Naive B cell (primary cell): Measurements from ENCODE around the gene LYST. TPM values are rescaled to one million over a fixed set of nuclear protein-coding genes. Genes with fewer than 3 reads are reported as not detected.
"Not testable (repeated sequence)": the region's sequence is repeated elsewhere in the genome, so short reads cannot be mapped to it uniquely, and the experiment has no call there.

Experiments used
- ATAC-seq, 2 donors: fragments of 150-1000 bp; cut with Tn5 transposase; 2 replicates each; pipeline ENCODE4 v1.10.0; 2021; ENCODE audit warnings: low read depth in 2 of 2, mild to moderate bottlenecking in 2 of 2, moderate library complexity in 2 of 2
- DNase-seq: peaks from one replicate; pipeline ENCODE4 v3.0.0; 2022
- H3K27ac Mint-ChIP-seq, 6 donors: one replicate each; pipeline ENCODE4 v1.8.0; 2020 to 2022; ENCODE audit warnings: mild to moderate bottlenecking in 6 of 6, mixed read lengths in 6 of 6, moderate library complexity in 5 of 6, inconsistent platforms in 2 of 6
- H3K27me3 Mint-ChIP-seq, 3 donors: one replicate each; pipeline ENCODE4 v1.8.0; 2021 to 2022; ENCODE audit warnings: mixed read lengths in 3 of 3, mild to moderate bottlenecking in 1 of 3
- H3K36me3 Mint-ChIP-seq, 2 donors: one replicate each; pipeline ENCODE4 v1.8.0; 2020 to 2022; ENCODE audit warnings: mixed read lengths in 2 of 2, inconsistent platforms in 1 of 2, mild to moderate bottlenecking in 1 of 2
- H3K4me1 Mint-ChIP-seq, 3 donors: one replicate each; pipeline ENCODE4 v1.8.0; 2020 to 2022; ENCODE audit warnings: mixed read lengths in 3 of 3, inconsistent platforms in 1 of 3, mild to moderate bottlenecking in 1 of 3, moderate library complexity in 1 of 3
- H3K4me3 Mint-ChIP-seq, 8 donors: one replicate each; pipeline ENCODE4 v1.8.0; 2020 to 2022; ENCODE audit warnings: mild to moderate bottlenecking in 8 of 8, mixed read lengths in 8 of 8, moderate library complexity in 8 of 8, inconsistent platforms in 2 of 8
- H3K9me3 Mint-ChIP-seq, 7 donors: one replicate each; pipeline ENCODE4 v1.8.0; 2020 to 2022; ENCODE audit warnings: mixed read lengths in 7 of 7, mild to moderate bottlenecking in 5 of 7, inconsistent platforms in 2 of 7, moderate library complexity in 1 of 7
- polyA plus RNA-seq, 6 donors: library from polyadenylated mRNA; unstranded; fragments of 300-500 nt; fragmentation: Illumina TruSeq; gene quantifications; one replicate each; pipeline ENCODE4 v1.2.3, GENCODE V29; 2021; ENCODE audit warnings: low read depth in 6 of 6

The LYST gene
- polyA plus RNA-seq, 6 donors from 2014 or later: 50.1 to 71.6 (median 65.3) TPM

- H3K4me1 Mint-ChIP-seq: peaks cover 6 to 11% (median 11%) of the 10 kb centered on the region in 3 donors
- H3K4me3 Mint-ChIP-seq: no peak overlapping the region
- no peaks in the 10 kb centered on the region for H3K9me3 Mint-ChIP-seq
- H3K36me3 Mint-ChIP-seq: no peaks in the 10 kb centered on the region
- DNase-seq (no peak), ATAC-seq (no peak)
- no peak overlapping the region for H3K27ac Mint-ChIP-seq
- peaks cover 20 to 64% (median 42%) of the 10 kb centered on the region in 3 donors for H3K27me3 Mint-ChIP-seq
These were observed 238.2 kb downstream of the LYST start for GRCh38 chr1:235628316-235629005.

- peaks cover 16 to 47% (median 40%) of the 10 kb centered on the region in 3 donors for H3K27me3 Mint-ChIP-seq
- ATAC-seq (no peak), DNase-seq (no peak)
- no peaks in the 10 kb centered on the region for H3K36me3 Mint-ChIP-seq
- H3K27ac Mint-ChIP-seq: no peak overlapping the region
- no peak overlapping the region for H3K4me3 Mint-ChIP-seq
- no peaks in the 10 kb centered on the region for H3K4me1 Mint-ChIP-seq
- no peaks in the 10 kb centered on the region for H3K9me3 Mint-ChIP-seq
These were observed 240.9 kb downstream of the LYST start for GRCh38 chr1:235625831-235626230.

- Mint-ChIP-seq H3K4me1 (no peaks in the 10 kb centered on the region), H3K27me3 (peaks cover 16 to 43% (median 37%) of the 10 kb centered on the region in 3 donors), H3K36me3 (no peaks in the 10 kb centered on the region), H3K9me3 (no peaks in the 10 kb centered on the region), H3K27ac (no peak overlapping the region), H3K4me3 (no peak overlapping the region)
- DNase-seq: no peak
- no peak for ATAC-seq
These were observed 241.4 kb downstream of the LYST start for GRCh38 chr1:235625340-235625739.

- DNase-seq (no peak), ATAC-seq (no peak)
- Mint-ChIP-seq H3K4me3 (no peak overlapping the region), H3K27ac (no peak overlapping the region), H3K27me3 (peaks cover 16 to 38% (median 34%) of the 10 kb centered on the region in 3 donors), H3K4me1 (no peaks in the 10 kb centered on the region), H3K36me3 (no peaks in the 10 kb centered on the region), H3K9me3 (no peaks in the 10 kb centered on the region)
These were observed 241.9 kb downstream of the LYST start for GRCh38 chr1:235624721-235625333.

GRCh38 chr1:235622936-235623779 is 243.5 kb downstream of the LYST start:
- Mint-ChIP-seq H3K27me3 (peaks cover 16 to 36% (median 25%) of the 10 kb centered on the region in 3 donors), H3K4me3 (no peak overlapping the region), H3K27ac (no peak overlapping the region), H3K4me1 (no peaks in the 10 kb centered on the region), H3K36me3 (no peaks in the 10 kb centered on the region), H3K9me3 (no peaks in the 10 kb centered on the region)
- no peak for ATAC-seq
- no peak for DNase-seq

- H3K4me3 Mint-ChIP-seq, H3K4me1 Mint-ChIP-seq, ATAC-seq, DNase-seq, H3K27ac Mint-ChIP-seq, H3K9me3 Mint-ChIP-seq, H3K36me3 Mint-ChIP-seq: not testable (repeated sequence)
- peaks cover 8 to 29% (median 27%) of the 10 kb centered on the region in 3 donors for H3K27me3 Mint-ChIP-seq
These were observed 247.6 kb downstream of the LYST start for GRCh38 chr1:235619149-235619548.

GRCh38 chr1:235617808-235618207 is 248.9 kb downstream of the LYST start:
- H3K36me3 Mint-ChIP-seq: no peaks in the 10 kb centered on the region
- H3K27me3 Mint-ChIP-seq: peaks cover 8 to 16% (median 16%) of the 10 kb centered on the region in 3 donors
- no peaks in the 10 kb centered on the region for H3K4me1 Mint-ChIP-seq
- H3K27ac Mint-ChIP-seq: peak overlapping the region in 1 of 6 donors; percentile 64
- no peaks in the 10 kb centered on the region for H3K9me3 Mint-ChIP-seq
- no peak for ATAC-seq
- no peak overlapping the region for H3K4me3 Mint-ChIP-seq
- DNase-seq: no peak

- Mint-ChIP-seq H3K27ac (no peak overlapping the region), H3K9me3 (no peaks in the 10 kb centered on the region), H3K36me3 (no peaks in the 10 kb centered on the region), H3K4me3 (peak overlapping the region in 1 of 8 donors; percentile 5), H3K27me3 (peaks cover 6 to 16% (median 16%) of the 10 kb centered on the region in 3 donors), H3K4me1 (no peaks in the 10 kb centered on the region)
- ATAC-seq (no peak), DNase-seq (no peak)
These were observed 249.6 kb downstream of the LYST start for GRCh38 chr1:235617140-235617539.

GRCh38 chr1:235614442-235614954 is 252.2 kb downstream of the LYST start:
- H3K36me3 Mint-ChIP-seq: no peaks in the 10 kb centered on the region
- peaks cover 4 to 16% (median 16%) of the 10 kb centered on the region in 3 donors for H3K27me3 Mint-ChIP-seq
- H3K9me3 Mint-ChIP-seq: no peaks in the 10 kb centered on the region
- DNase-seq (no peak), ATAC-seq (no peak)
- no peaks in the 10 kb centered on the region for H3K4me1 Mint-ChIP-seq
- no peak overlapping the region for H3K4me3 Mint-ChIP-seq
- H3K27ac Mint-ChIP-seq: peak overlapping the region in 1 of 6 donors; percentile 56

GRCh38 chr1:235613602-235614001 is 253.1 kb downstream of the LYST start:
- peaks cover 4 to 16% (median 16%) of the 10 kb centered on the region in 3 donors for H3K27me3 Mint-ChIP-seq
- ATAC-seq (no peak), DNase-seq (no peak)
- no peak overlapping the region for H3K4me3 Mint-ChIP-seq
- no peaks in the 10 kb centered on the region for H3K4me1 Mint-ChIP-seq
- H3K36me3 Mint-ChIP-seq: no peaks in the 10 kb centered on the region
- H3K9me3 Mint-ChIP-seq: no peaks in the 10 kb centered on the region
- H3K27ac Mint-ChIP-seq: no peak overlapping the region

GRCh38 chr1:235612761-235613160 is 253.9 kb downstream of the LYST start:
- DNase-seq (no peak), ATAC-seq (no peak)
- Mint-ChIP-seq H3K9me3 (no peaks in the 10 kb centered on the region), H3K4me3 (no peak overlapping the region), H3K27ac (no peak overlapping the region), H3K4me1 (no peaks in the 10 kb centered on the region), H3K27me3 (peaks cover 4 to 16% (median 16%) of the 10 kb centered on the region in 3 donors), H3K36me3 (no peaks in the 10 kb centered on the region)
